ENCODE data around the gene APOL3. TPM values are rescaled to one million over a fixed set of nuclear protein-coding genes. Genes with fewer than 3 reads are reported as not detected.

The APOL3 gene
- total RNA-seq, 1 experiment from 2014 or later: 19.3 TPM

DNA sequence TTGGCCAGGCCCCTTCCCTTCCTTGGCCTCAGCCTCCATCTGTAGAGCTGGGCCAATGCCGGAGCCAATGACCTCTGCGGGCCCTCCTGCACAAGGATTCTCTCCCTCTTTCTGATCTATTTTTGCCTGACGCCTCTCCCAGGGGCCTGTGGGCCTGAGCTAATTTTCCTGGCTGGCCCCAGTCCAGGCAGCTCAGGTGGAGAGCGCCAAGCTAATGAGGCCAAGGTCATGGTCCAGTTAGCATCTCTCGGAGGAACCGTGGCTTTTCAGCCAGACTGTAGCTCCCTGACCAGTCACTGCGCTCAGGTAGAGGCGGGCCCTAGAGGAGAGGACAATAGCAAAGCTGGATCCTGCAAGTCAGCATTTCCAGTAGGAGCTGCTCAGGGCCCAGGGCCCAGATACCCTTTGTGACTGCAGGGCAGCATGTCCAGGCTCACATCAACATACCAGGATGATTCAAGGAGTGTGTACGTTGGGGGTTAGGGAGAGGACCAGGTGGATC is 43.5 kb downstream of the APOL3 start:
- no peaks in the 10 kb centered on the region for H4K20me1 ChIP-seq (ENCODE audit: insufficient read depth)
- POLR2A ChIA-PET (ENCODE audit: unreplicated experiment): no interaction called here

DNA sequence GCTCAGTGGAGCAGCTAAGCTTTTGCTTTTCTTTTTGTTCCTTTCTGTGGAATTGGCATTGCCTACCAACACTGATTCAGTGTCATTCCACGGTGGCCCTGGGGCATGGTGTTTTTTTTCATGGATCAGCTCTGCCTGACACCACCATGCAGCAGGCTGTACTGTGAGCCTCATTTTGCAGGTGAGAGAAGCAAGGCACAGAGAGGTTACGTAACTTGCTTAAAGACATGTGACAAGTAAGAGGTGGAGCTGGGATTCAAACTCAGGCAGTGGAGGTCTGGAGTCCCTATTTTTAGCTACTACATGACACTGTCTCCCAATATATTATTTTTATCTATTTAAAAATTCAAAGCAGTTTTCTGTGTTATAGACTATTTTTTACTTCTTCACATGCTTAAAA is 44.4 kb downstream of the APOL3 start:
- H3K4me2 ChIP-seq: no peak overlapping the region
- no peak for TF ChIP-seq EZH2 (IDR thresholded peaks at IDR 0.05; ENCODE audit: low read depth)
- TF ChIP-seq, protein P1, sequence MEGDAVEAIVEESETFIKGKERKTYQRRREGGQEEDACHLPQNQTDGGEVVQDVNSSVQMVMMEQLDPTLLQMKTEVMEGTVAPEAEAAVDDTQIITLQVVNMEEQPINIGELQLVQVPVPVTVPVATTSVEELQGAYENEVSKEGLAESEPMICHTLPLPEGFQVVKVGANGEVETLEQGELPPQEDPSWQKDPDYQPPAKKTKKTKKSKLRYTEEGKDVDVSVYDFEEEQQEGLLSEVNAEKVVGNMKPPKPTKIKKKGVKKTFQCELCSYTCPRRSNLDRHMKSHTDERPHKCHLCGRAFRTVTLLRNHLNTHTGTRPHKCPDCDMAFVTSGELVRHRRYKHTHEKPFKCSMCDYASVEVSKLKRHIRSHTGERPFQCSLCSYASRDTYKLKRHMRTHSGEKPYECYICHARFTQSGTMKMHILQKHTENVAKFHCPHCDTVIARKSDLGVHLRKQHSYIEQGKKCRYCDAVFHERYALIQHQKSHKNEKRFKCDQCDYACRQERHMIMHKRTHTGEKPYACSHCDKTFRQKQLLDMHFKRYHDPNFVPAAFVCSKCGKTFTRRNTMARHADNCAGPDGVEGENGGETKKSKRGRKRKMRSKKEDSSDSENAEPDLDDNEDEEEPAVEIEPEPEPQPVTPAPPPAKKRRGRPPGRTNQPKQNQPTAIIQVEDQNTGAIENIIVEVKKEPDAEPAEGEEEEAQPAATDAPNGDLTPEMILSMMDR (conservative IDR thresholded peaks at IDR 0.05): no peak
- H3K36me3 ChIP-seq (ENCODE audit: low read depth): no peaks in the 10 kb centered on the region
- no peak overlapping the region for H3K4me3 ChIP-seq
- H3K4me1 ChIP-seq (replicated peaks; ENCODE audit: insufficient read depth): no peaks in the 10 kb centered on the region
- H3K27me3 ChIP-seq (ENCODE audit: insufficient read depth, low read depth): no peaks in the 10 kb centered on the region
- H3K79me2 ChIP-seq (ENCODE audit: low read depth): no peaks in the 10 kb centered on the region
- no peak overlapping the region for H2AFZ ChIP-seq
- no peaks in the 10 kb centered on the region for H4K20me1 ChIP-seq (ENCODE audit: insufficient read depth)
- no peaks in the 10 kb centered on the region for H3K9me2 ChIP-seq (ENCODE audit: insufficient read depth)
- intact Hi-C loops (cut with micrococcal nuclease; ENCODE audit: unreplicated experiment): no loop called here
- CTCF ChIA-PET: no interaction called here
- BruUV-seq (replicated peaks): no TSS peak
- POLR2A ChIA-PET (ENCODE audit: unreplicated experiment): no interaction called here
- no peaks in the 10 kb centered on the region for H3K9me3 ChIP-seq (ENCODE audit: insufficient read depth, low read depth)
- no peak for DNase-seq
- H3K27ac ChIP-seq: no peak overlapping the region
- H3F3A ChIP-seq (ENCODE audit: insufficient read depth, low read depth): no peaks in the 10 kb centered on the region

More for the DNA sequence above, 43.5 kb downstream of the APOL3 start:
- Histone ChIP-seq H3K27me3 (ENCODE audit: insufficient read depth, low read depth) (no peaks in the 10 kb centered on the region), H3K36me3 (ENCODE audit: low read depth) (no peaks in the 10 kb centered on the region), H3K4me3 (no peak overlapping the region), H3K79me2 (ENCODE audit: low read depth) (no peaks in the 10 kb centered on the region), H3K4me1 (replicated peaks; ENCODE audit: insufficient read depth) (no peaks in the 10 kb centered on the region), H3K4me2 (no peak overlapping the region), H3K9me2 (ENCODE audit: insufficient read depth) (no peaks in the 10 kb centered on the region), H3K9me3 (ENCODE audit: insufficient read depth, low read depth) (no peaks in the 10 kb centered on the region), H2AFZ (no peak overlapping the region), H3F3A (ENCODE audit: insufficient read depth, low read depth) (no peaks in the 10 kb centered on the region), H3K27ac (no peak overlapping the region)
- CTCF ChIA-PET: no interaction called here
- no peak for TF ChIP-seq EZH2 (IDR thresholded peaks at IDR 0.05; ENCODE audit: low read depth)
- TF ChIP-seq, protein P1 (conservative IDR thresholded peaks at IDR 0.05): no peak
- intact Hi-C loops (cut with micrococcal nuclease; ENCODE audit: unreplicated experiment): no loop called here
- no peak for DNase-seq
- BruUV-seq (replicated peaks): no TSS peak

DNA sequence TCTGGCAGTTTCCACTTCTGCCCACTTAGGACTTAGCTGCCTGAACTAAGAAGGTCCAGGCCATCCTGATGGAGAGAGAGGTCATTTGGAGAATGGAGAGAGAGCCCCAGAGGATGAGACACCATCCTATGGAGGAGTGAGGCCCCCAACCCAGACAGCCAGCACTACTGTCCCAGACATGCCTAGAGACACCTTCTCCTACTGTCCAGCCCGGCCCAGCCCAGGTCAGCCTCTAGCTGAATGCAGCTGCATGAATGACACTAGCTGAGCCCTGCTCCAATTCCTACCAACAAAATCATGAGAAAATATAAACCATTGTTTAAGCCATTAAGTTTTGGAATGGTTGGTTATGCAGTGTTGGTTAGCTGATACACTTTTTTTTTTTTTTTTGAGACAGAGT is 47.4 kb downstream of the APOL3 start:
- H3K4me2 ChIP-seq: no peak overlapping the region
- H3K27ac ChIP-seq: no peak overlapping the region
- TF ChIP-seq, protein P1 (conservative IDR thresholded peaks at IDR 0.05): no peak
- no peak for TF ChIP-seq EZH2 (IDR thresholded peaks at IDR 0.05; ENCODE audit: low read depth)
- H3K9me3 ChIP-seq (ENCODE audit: insufficient read depth, low read depth): no peaks in the 10 kb centered on the region
- DNase-seq: no peak
- H3K27me3 ChIP-seq (ENCODE audit: insufficient read depth, low read depth): no peaks in the 10 kb centered on the region
- H4K20me1 ChIP-seq (ENCODE audit: insufficient read depth): no peaks in the 10 kb centered on the region
- POLR2A ChIA-PET (ENCODE audit: unreplicated experiment): no interaction called here
- BruUV-seq (replicated peaks): no TSS peak
- no peaks in the 10 kb centered on the region for H3K4me1 ChIP-seq (replicated peaks; ENCODE audit: insufficient read depth)
- no peaks in the 10 kb centered on the region for H3K36me3 ChIP-seq (ENCODE audit: low read depth)
- no peaks in the 10 kb centered on the region for H3F3A ChIP-seq (ENCODE audit: insufficient read depth, low read depth)
- H3K79me2 ChIP-seq (ENCODE audit: low read depth): no peaks in the 10 kb centered on the region
- no peak overlapping the region for H3K4me3 ChIP-seq
- intact Hi-C loops (cut with micrococcal nuclease; ENCODE audit: unreplicated experiment): no loop called here
- H2AFZ ChIP-seq: no peak overlapping the region
- H3K9me2 ChIP-seq (ENCODE audit: insufficient read depth): no peaks in the 10 kb centered on the region
- CTCF ChIA-PET: no interaction called here

All from PC-9 (cell line).